HEK293 (cell line): ENCODE measurements around the gene SLC17A1.

ENCODE experiments used
- CTCF ChIA-PET: fragments of 350-600 bp; formaldehyde crosslinking; extraction: SDS; loops from one replicate; lab custom pipeline; 2021; ENCODE audit warnings: antibody characterized with exemption; lab: Yijun Ruan, JAX
- POLR2A ChIA-PET: fragments of 300-600 bp; formaldehyde crosslinking; extraction: SDS; loops from one replicate; lab custom pipeline; 2020; ENCODE audit warnings: antibody characterized with exemption, inconsistent platforms; lab: Yijun Ruan, JAX
- H3K27ac ChIP-seq: fragments of 200-500 bp; sonication (Bioruptor generic); 2 replicates; pipeline ENCODE4 v1.5.1; 2014; ENCODE audit warnings: low read depth, low read length, control low read depth, inconsistent platforms; ENCODE audit errors: extremely low read depth
- H3K36me3 ChIP-seq, 2 experiments: fragments of 200-500 bp in 1 of 2; sonication (Bioruptor generic) in 1 of 2; 1 replicate in 1 of 2; 2 replicates in 1 of 2; pipeline ENCODE4 v1.5.1; 2014 to 2017; ENCODE audit warnings: inconsistent platforms in 2 of 2, low read length in 2 of 2; ENCODE audit not compliant: control insufficient read depth in 2 of 2, insufficient read depth in 1 of 2
- H3K4me1 ChIP-seq: fragments of 200-500 bp; sonication (Bioruptor generic); 2 replicates; pipeline ENCODE4 v1.5.1; 2014; ENCODE audit warnings: mild to moderate bottlenecking, low read length, inconsistent platforms; ENCODE audit not compliant: control insufficient read depth, insufficient read depth
- H3K4me3 ChIP-seq: 2 replicates; pipeline ENCODE4 v1.5.1; 2011; ENCODE audit warnings: low read depth, mild to moderate bottlenecking, control low read depth, low read length, moderate library complexity
- H3K9me3 ChIP-seq: fragments of 200-500 bp; sonication (Bioruptor generic); 2 replicates; pipeline ENCODE4 v1.5.1; 2014; ENCODE audit warnings: low read depth, low read length, inconsistent platforms; ENCODE audit not compliant: control insufficient read depth, insufficient read depth
- HOXC10 ChIP-seq: sonication (generic); formaldehyde crosslinking; IDR thresholded peaks from 2 replicates; pipeline ENCODE4 v1.8.1; 2023; ENCODE audit warnings: mild to moderate bottlenecking, missing genetic modification reagents
- KLF7 ChIP-seq: fragments of 450-650 bp; formaldehyde crosslinking; IDR thresholded peaks from 2 replicates; pipeline ENCODE4 v1.5.1; 2016; ENCODE audit warnings: missing biosample characterization, missing genetic modification characterization, borderline replicate concordance
- KLF9 ChIP-seq: fragments of 450-650 bp; formaldehyde crosslinking; IDR thresholded peaks from 2 replicates; pipeline ENCODE4 v1.5.1; 2016; ENCODE audit warnings: missing biosample characterization, missing genetic modification characterization, low read depth
- RBAK ChIP-seq: fragments of 450-650 bp; formaldehyde crosslinking; IDR thresholded peaks from 2 replicates; pipeline ENCODE4 v1.5.1; 2016; ENCODE audit warnings: missing biosample characterization, missing genetic modification characterization
- ZFP69B ChIP-seq: fragments of 450-650 bp; formaldehyde crosslinking; IDR thresholded peaks from 2 replicates; pipeline ENCODE4 v1.5.1; 2016; ENCODE audit warnings: missing biosample characterization, missing genetic modification characterization
- ZNF146 ChIP-seq: fragments of 450-650 bp; formaldehyde crosslinking; IDR thresholded peaks from 2 replicates; pipeline ENCODE4 v1.5.1; 2016; ENCODE audit warnings: missing biosample characterization, missing genetic modification characterization
- ZNF221 ChIP-seq: fragments of 450-650 bp; formaldehyde crosslinking; IDR thresholded peaks from 2 replicates; pipeline ENCODE4 v1.5.1; 2017; ENCODE audit warnings: missing biosample characterization, missing genetic modification characterization, borderline replicate concordance
- ZNF292 ChIP-seq: fragments of 450-650 bp; formaldehyde crosslinking; IDR thresholded peaks from 2 replicates; pipeline ENCODE4 v1.5.1; 2016; ENCODE audit warnings: low read depth, missing biosample characterization, missing genetic modification characterization, borderline replicate concordance
- ZNF394 ChIP-seq: fragments of 450-650 bp; formaldehyde crosslinking; IDR thresholded peaks from 2 replicates; pipeline ENCODE4 v1.5.1; 2016; ENCODE audit warnings: missing biosample characterization, missing genetic modification characterization, mild to moderate bottlenecking, moderate library complexity, borderline replicate concordance
- ZNF629 ChIP-seq: fragments of 450-650 bp; formaldehyde crosslinking; IDR thresholded peaks from 2 replicates; pipeline ENCODE4 v1.5.1; 2017; ENCODE audit warnings: missing biosample characterization, missing genetic modification characterization
- ZNF658 ChIP-seq: fragments of 450-650 bp; formaldehyde crosslinking; IDR thresholded peaks from 2 replicates; pipeline ENCODE4; 2016; ENCODE audit warnings: missing biosample characterization, missing genetic modification characterization
- ZNF664 ChIP-seq: fragments of 450-650 bp; formaldehyde crosslinking; IDR thresholded peaks from 2 replicates; pipeline ENCODE4 v1.5.1; 2016; ENCODE audit warnings: missing biosample characterization, missing genetic modification characterization
- ZNF768 ChIP-seq: fragments of 450-650 bp; formaldehyde crosslinking; IDR thresholded peaks from 2 replicates; pipeline ENCODE4 v1.5.1; 2018; ENCODE audit warnings: missing biosample characterization, mild to moderate bottlenecking, missing genetic modification characterization
- ZNF776 ChIP-seq: fragments of 450-650 bp; formaldehyde crosslinking; IDR thresholded peaks from 2 replicates; pipeline ENCODE4 v1.5.0; 2017; ENCODE audit warnings: missing biosample characterization, missing genetic modification characterization, borderline replicate concordance
- ZNF785 ChIP-seq: fragments of 450-650 bp; formaldehyde crosslinking; IDR thresholded peaks from 2 replicates; pipeline ENCODE4 v1.5.1; 2016; ENCODE audit warnings: missing biosample characterization, missing genetic modification characterization
- ZNF837 ChIP-seq: fragments of 450-650 bp; formaldehyde crosslinking; IDR thresholded peaks from 2 replicates; pipeline ENCODE4 v1.5.1; 2016; ENCODE audit warnings: missing biosample characterization, missing genetic modification characterization
- TF ChIP-seq, protein P1 (sequence below): fragments of 450-650 bp; formaldehyde crosslinking; IDR thresholded peaks from 2 replicates; pipeline ENCODE4 v1.5.1; 2016; ENCODE audit warnings: missing biosample characterization, missing genetic modification characterization, low read depth
- TF ChIP-seq, protein P2 (sequence below): fragments of 450-650 bp; formaldehyde crosslinking; optimal IDR thresholded peaks from 2 replicates; pipeline ENCODE3; 2016; ENCODE audit warnings: missing biosample characterization, mild to moderate bottlenecking, missing genetic modification characterization
- TF ChIP-seq, protein P3 (sequence below): fragments of 450-650 bp; formaldehyde crosslinking; IDR thresholded peaks from 2 replicates; pipeline ENCODE4 v1.5.1; 2016; ENCODE audit warnings: missing biosample characterization, missing genetic modification characterization, borderline replicate concordance
- TF ChIP-seq, protein P4 (sequence below): fragments of 450-650 bp; formaldehyde crosslinking; IDR thresholded peaks from 2 replicates; pipeline ENCODE4 v1.5.1; 2017; ENCODE audit warnings: missing biosample characterization, mild to moderate bottlenecking, missing genetic modification characterization, moderate library complexity
- TF ChIP-seq, protein P5 (sequence below): fragments of 450-650 bp; formaldehyde crosslinking; IDR thresholded peaks from 2 replicates; pipeline ENCODE4 v1.5.1; 2016; ENCODE audit warnings: missing biosample characterization, missing genetic modification characterization
- TF ChIP-seq, protein P6 (sequence below): fragments of 450-650 bp; formaldehyde crosslinking; IDR thresholded peaks from 2 replicates; pipeline ENCODE4 v1.5.1; 2016; ENCODE audit warnings: missing biosample characterization, missing genetic modification characterization

The SLC17A1 gene

DNA sequence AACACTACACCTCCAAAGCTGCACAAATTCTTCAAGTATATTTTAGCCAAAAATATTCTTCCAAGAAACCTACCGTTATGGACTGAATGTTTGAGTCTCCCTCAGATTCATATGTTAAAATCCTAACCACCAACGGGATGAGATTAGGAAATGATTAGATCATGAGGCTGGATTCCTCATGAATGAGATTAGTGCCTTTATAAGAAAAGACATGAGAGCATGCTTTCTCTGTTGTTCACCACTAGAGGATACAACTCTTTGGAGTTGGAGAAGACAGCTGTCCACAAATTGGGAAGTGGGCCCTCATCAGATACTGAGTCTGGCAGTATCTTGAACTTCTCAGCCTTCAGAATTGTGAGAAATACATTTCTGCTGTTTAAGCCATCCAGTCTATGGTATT is 84.4 kb downstream of the SLC17A1 start (continued):
- no peak for TF ChIP-seq ZNF292 (tag by site-specific recombination)

DNA sequence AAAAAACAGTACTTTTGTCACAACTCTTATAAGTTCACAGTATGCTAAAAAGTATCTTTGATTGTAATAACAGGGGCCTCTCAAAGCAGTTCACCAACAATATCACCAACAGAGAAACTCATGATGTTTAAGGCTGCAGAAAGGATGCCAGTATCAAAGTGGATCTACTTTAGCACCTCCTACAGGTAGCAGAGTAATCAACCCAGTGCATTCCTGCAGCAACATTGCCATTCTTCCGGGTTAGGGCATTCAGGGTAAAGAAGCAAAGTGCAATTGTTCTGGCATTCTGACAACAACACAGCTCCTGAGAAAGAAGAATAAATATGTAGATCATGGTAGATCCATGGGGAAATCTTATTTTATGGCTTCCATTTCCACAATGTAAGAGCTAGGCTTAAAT is 84.9 kb downstream of the SLC17A1 start:
- no peaks in the 10 kb centered on the region for H3K4me1 ChIP-seq
- no peak overlapping the region for H3K27ac ChIP-seq
- CTCF ChIA-PET: interaction anchor here (0.7 to 1.8 kb wide), 5 partner anchors 13 to 256 kb away, joined by 3 to 6 read pairs (median 4); no protein-coding TSS in a partner anchor
- TF ChIP-seq ZNF664 (tag by site-specific recombination) (no peak), HOXC10 (CRISPR knock-in tag) (no peak), ZNF785 (tag by site-specific recombination) (no peak), ZNF837 (no peak), ZNF658 (tag by site-specific recombination) (no peak), ZFP69B (no peak), ZNF776 (tag by site-specific recombination) (no peak), KLF9 (tag by site-specific recombination) (no peak)
- TF ChIP-seq, protein P1, sequence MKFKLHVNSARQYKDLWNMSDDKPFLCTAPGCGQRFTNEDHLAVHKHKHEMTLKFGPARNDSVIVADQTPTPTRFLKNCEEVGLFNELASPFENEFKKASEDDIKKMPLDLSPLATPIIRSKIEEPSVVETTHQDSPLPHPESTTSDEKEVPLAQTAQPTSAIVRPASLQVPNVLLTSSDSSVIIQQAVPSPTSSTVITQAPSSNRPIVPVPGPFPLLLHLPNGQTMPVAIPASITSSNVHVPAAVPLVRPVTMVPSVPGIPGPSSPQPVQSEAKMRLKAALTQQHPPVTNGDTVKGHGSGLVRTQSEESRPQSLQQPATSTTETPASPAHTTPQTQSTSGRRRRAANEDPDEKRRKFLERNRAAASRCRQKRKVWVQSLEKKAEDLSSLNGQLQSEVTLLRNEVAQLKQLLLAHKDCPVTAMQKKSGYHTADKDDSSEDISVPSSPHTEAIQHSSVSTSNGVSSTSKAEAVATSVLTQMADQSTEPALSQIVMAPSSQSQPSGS: no peak
- TF ChIP-seq, protein P2, sequence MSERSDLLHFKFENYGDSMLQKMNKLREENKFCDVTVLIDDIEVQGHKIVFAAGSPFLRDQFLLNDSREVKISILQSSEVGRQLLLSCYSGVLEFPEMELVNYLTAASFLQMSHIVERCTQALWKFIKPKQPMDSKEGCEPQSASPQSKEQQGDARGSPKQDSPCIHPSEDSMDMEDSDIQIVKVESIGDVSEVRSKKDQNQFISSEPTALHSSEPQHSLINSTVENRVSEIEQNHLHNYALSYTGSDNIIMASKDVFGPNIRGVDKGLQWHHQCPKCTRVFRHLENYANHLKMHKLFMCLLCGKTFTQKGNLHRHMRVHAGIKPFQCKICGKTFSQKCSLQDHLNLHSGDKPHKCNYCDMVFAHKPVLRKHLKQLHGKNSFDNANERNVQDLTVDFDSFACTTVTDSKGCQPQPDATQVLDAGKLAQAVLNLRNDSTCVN (tag by site-specific recombination): no peak
- TF ChIP-seq, protein P3, sequence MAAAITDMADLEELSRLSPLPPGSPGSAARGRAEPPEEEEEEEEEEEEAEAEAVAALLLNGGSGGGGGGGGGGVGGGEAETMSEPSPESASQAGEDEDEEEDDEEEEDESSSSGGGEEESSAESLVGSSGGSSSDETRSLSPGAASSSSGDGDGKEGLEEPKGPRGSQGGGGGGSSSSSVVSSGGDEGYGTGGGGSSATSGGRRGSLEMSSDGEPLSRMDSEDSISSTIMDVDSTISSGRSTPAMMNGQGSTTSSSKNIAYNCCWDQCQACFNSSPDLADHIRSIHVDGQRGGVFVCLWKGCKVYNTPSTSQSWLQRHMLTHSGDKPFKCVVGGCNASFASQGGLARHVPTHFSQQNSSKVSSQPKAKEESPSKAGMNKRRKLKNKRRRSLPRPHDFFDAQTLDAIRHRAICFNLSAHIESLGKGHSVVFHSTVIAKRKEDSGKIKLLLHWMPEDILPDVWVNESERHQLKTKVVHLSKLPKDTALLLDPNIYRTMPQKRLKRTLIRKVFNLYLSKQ (tag by site-specific recombination): no peak
- TF ChIP-seq, protein P4, sequence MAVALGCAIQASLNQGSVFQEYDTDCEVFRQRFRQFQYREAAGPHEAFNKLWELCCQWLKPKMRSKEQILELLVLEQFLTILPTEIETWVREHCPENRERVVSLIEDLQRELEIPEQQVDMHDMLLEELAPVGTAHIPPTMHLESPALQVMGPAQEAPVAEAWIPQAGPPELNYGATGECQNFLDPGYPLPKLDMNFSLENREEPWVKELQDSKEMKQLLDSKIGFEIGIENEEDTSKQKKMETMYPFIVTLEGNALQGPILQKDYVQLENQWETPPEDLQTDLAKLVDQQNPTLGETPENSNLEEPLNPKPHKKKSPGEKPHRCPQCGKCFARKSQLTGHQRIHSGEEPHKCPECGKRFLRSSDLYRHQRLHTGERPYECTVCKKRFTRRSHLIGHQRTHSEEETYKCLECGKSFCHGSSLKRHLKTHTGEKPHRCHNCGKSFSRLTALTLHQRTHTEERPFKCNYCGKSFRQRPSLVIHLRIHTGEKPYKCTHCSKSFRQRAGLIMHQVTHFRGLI (tag by site-specific recombination): no peak
- TF ChIP-seq, protein P5, sequence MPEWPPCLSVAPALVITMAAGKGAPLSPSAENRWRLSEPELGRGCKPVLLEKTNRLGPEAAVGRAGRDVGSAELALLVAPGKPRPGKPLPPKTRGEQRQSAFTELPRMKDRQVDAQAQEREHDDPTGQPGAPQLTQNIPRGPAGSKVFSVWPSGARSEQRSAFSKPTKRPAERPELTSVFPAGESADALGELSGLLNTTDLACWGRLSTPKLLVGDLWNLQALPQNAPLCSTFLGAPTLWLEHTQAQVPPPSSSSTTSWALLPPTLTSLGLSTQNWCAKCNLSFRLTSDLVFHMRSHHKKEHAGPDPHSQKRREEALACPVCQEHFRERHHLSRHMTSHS: no peak
- H3K9me3 ChIP-seq: no peaks in the 10 kb centered on the region
- H3K36me3 ChIP-seq: no peaks in the 10 kb centered on the region
- H3K4me3 ChIP-seq: no peak overlapping the region
- POLR2A ChIA-PET: interaction anchor here (1.4 kb wide), 1 partner anchor 273 kb away, joined by 3 read pairs; a partner anchor contains a TSS

DNA sequence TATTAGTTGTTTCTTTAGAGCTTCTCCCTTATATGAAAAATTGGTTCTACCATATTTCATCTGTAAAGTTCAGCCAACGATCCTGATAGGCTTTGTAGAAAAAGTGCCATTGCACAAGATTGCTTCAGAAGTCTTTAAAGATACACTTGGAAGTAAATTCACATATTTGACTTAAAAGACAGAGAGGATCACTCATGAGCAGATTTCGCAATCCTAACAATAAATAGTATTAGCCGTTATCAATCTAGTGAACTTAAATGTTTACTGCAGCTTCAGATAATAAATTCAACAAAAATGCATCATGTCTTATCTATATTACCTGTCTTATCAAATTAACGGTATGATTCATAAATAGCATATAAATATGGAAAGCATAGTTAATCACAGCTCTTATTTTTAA is 86.0 kb downstream of the SLC17A1 start:
- H3K36me3 ChIP-seq: no peaks in the 10 kb centered on the region
- POLR2A ChIA-PET: no interaction called here
- CTCF ChIA-PET: interaction anchor here (0.6 to 1.5 kb wide), 5 partner anchors 14 to 1221 kb away, joined by 3 to 6 read pairs (median 3); no protein-coding TSS in a partner anchor
- H3K4me1 ChIP-seq: no peaks in the 10 kb centered on the region
- no peak overlapping the region for H3K4me3 ChIP-seq
- H3K9me3 ChIP-seq: no peaks in the 10 kb centered on the region
- no peak overlapping the region for H3K27ac ChIP-seq
- TF ChIP-seq ZNF664 (tag by site-specific recombination) (no peak), ZNF768 (tag by site-specific recombination) (no peak), ZFP69B (no peak), ZNF221 (tag by site-specific recombination) (no peak), ZNF629 (tag by site-specific recombination) (no peak), KLF7 (tag by site-specific recombination) (no peak), RBAK (tag by site-specific recombination) (no peak), ZNF394 (tag by site-specific recombination) (no peak), ZNF146 (tag by site-specific recombination) (no peak)
- TF ChIP-seq, protein P6, sequence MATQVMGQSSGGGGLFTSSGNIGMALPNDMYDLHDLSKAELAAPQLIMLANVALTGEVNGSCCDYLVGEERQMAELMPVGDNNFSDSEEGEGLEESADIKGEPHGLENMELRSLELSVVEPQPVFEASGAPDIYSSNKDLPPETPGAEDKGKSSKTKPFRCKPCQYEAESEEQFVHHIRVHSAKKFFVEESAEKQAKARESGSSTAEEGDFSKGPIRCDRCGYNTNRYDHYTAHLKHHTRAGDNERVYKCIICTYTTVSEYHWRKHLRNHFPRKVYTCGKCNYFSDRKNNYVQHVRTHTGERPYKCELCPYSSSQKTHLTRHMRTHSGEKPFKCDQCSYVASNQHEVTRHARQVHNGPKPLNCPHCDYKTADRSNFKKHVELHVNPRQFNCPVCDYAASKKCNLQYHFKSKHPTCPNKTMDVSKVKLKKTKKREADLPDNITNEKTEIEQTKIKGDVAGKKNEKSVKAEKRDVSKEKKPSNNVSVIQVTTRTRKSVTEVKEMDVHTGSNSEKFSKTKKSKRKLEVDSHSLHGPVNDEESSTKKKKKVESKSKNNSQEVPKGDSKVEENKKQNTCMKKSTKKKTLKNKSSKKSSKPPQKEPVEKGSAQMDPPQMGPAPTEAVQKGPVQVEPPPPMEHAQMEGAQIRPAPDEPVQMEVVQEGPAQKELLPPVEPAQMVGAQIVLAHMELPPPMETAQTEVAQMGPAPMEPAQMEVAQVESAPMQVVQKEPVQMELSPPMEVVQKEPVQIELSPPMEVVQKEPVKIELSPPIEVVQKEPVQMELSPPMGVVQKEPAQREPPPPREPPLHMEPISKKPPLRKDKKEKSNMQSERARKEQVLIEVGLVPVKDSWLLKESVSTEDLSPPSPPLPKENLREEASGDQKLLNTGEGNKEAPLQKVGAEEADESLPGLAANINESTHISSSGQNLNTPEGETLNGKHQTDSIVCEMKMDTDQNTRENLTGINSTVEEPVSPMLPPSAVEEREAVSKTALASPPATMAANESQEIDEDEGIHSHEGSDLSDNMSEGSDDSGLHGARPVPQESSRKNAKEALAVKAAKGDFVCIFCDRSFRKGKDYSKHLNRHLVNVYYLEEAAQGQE: no peak
